ENCODE data around the gene SIN3B.

DNA sequence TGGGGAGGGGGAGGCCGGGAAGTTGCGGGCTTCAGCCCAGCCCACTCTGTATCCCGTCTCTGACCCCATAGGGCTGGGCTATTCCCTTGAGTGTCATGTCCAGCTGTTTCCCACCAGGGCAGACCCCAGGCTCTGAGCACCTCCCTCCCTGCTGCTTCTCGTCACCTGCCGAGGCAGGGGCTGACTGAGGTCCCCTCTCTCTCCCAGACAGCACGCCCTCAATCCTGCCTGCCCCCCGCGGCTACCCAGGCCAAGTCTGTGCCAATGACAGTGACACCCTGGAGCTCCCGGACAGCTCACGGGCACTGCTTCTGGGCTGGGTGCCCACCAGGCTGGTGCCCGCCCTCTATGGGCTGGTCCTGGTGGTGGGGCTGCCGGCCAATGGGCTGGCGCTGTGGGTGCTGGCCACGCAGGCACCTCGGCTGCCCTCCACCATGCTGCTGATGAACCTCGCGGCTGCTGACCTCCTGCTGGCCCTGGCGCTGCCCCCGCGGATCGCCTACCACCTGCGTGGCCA, 60.2 kb downstream of the SIN3B start:
- no peak for TF ChIP-seq POLR2A (IDR thresholded peaks at IDR 0.05)
- no peak for TF ChIP-seq POLR2AphosphoS5 (IDR thresholded peaks at IDR 0.05; ENCODE audit: insufficient read depth in 1 of 2, low read depth in 1 of 2)

Measured in vagina (tissue), 2 donors.